Fibroblast of mammary gland (primary cell): ENCODE results near the gene GCLM.
"Not testable (repeated sequence)": the region's sequence is repeated elsewhere in the genome, so short reads cannot be mapped to it uniquely, and the experiment has no call there.

ENCODE experiments used
- DNase-seq: peaks from one replicate; pipeline ENCODE4 v3.0.0-alpha.2; 2010; ENCODE audit warnings: low read depth
- H3K4me3 ChIP-seq: 2 replicates; pipeline ENCODE4 v1.5.1; 2011; ENCODE audit warnings: low read depth, mild to moderate bottlenecking, low read length, moderate library complexity; ENCODE audit not compliant: control insufficient read depth
- TF ChIP-seq, protein P1 (sequence below): conservative IDR thresholded peaks from 2 replicates; pipeline ENCODE4 v1.5.1; 2011; ENCODE audit warnings: low read depth, low read length, inconsistent platforms; ENCODE audit not compliant: control insufficient read depth, insufficient read depth

GCLM gene

DNA sequence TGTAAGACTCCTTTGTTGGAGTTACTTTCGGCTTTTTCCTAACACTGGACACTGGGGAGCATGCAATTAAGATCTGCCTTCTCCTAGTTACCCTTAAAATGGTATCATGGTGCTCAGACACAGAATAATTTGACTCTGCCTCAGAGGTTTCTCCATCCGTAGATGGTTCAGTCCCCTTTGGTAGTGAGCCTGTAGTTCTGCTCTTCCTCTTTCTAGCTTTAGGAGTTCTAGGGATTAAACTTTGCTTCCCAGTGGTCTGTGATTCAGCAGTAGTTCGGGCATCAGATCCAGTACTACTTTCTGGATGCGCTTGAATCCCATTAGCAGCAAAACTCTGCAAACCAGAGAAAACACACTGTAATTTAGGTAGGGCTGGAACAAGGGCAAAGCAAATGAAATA is 31.7 kb downstream of the GCLM start:
- no peak for DNase-seq
- no peak overlapping the region for H3K4me3 ChIP-seq

DNA sequence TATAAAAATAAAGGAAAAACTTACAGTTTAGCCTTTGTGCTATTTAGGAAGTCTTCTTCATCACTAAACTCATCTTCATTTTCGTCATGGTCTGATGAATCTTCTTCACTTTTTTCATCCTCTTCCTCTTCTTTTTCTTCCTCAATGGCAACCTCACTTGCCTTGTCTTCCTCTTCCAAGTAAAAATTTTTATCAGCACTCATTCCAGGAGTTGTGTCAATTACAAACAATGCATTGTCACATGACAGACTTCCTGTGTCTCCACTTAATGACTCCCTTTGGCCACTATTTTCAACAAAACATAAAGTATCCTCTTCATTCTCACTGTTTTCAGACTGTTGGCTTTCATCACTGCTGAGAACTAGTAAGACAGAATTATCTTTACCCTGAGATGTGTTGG is 33.0 kb downstream of the GCLM start:
- TF ChIP-seq, protein P1, sequence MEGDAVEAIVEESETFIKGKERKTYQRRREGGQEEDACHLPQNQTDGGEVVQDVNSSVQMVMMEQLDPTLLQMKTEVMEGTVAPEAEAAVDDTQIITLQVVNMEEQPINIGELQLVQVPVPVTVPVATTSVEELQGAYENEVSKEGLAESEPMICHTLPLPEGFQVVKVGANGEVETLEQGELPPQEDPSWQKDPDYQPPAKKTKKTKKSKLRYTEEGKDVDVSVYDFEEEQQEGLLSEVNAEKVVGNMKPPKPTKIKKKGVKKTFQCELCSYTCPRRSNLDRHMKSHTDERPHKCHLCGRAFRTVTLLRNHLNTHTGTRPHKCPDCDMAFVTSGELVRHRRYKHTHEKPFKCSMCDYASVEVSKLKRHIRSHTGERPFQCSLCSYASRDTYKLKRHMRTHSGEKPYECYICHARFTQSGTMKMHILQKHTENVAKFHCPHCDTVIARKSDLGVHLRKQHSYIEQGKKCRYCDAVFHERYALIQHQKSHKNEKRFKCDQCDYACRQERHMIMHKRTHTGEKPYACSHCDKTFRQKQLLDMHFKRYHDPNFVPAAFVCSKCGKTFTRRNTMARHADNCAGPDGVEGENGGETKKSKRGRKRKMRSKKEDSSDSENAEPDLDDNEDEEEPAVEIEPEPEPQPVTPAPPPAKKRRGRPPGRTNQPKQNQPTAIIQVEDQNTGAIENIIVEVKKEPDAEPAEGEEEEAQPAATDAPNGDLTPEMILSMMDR = no peak
- H3K4me3 ChIP-seq = no peak overlapping the region
- no peak for DNase-seq

More for the DNA sequence above, 31.7 kb downstream of the GCLM start:
- TF ChIP-seq, protein P1 = no peak

DNA sequence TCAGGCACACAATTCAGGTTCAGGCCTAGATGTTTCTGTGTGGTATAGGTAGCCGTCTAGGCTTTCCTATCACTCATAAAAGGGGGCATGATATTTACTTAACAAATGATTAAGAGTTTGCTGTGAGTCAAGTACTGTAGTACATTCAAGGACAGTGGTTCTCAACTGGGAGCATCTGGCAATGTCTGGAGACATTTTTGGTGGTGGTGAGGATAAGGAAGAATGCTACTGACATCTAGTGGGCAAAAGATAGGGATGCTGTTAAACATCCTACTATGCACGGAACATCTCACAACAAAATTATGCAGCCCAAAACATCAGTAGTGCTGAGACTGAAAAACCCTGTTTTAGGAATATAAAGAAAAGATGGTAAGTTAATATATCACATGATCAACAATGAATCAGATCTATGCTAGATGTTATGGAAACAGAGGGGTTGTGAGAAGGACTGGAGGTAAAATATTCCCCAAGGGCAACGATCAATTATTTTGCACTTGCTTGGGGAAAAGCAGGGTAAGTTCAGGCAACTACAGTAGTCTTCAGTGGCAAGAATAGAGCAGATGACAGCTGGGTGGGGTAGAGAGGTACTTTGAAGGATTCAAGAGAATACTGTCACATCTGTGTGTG is 35.1 kb downstream of the GCLM start:
- DNase-seq = peak; percentile 69
- H3K4me3 ChIP-seq = no peak overlapping the region
- TF ChIP-seq, protein P1 = peak; percentile 68

DNA sequence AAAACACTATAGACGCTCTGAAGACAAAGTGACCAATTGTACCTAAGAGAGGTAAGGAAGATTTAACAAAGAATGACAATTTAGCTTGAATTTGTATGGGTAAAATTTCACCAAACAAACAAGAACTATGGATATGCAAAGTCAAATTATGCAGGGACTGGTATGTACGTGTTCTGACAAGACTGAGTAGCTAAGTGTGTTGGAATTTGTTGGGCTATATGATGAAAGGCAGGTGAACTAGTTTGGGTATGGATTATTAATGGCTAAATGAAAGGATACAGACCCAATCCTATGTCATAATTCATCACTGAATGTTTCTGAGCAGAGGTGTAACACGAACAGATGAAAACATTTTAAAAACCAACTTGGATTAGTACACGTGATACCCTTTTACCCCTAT is 37.9 kb downstream of the GCLM start:
- TF ChIP-seq, protein P1 = no peak
- no peak overlapping the region for H3K4me3 ChIP-seq
- DNase-seq = no peak

DNA sequence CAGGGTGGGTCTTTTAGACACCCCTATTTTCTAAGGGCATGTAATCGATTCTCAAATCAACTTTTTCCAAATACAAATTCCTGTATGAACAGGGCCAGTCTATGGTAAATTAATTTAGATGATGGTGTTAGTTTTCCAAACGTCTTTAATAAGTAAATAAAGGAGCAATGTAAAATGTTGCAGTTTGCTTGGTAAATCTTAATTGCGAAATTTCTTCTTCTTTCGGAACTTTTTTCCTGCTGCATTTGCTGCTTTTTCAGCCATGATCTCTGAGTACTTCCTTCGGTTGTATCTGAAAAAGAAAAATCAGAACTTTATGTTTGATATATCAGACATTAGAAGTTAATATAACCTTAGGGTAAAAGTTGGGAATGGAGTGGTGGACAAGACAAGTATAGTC is 39.6 kb downstream of the GCLM start:
- TF ChIP-seq, protein P1 = no peak
- no peak for DNase-seq
- H3K4me3 ChIP-seq = no peak overlapping the region

DNA sequence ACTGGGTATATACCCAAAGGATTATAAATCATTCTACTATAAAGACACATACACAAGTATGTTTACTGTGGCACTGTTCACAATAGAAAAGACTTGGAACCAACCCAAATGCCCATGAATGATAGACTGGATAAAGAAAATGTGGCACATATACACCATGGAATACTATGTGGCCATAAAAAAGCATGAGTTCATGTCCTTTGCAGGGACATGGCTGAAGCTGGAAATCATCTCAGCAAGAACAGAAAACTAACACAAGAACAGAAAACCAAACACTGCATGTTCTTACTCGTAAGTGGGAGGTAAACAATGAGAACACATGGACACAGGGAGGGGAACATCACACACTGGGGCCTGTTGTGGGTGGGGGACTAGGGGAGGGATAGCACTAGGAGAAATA is 40.7 kb downstream of the GCLM start:
- DNase-seq, H3K4me3 ChIP-seq: not testable (repeated sequence)

DNA sequence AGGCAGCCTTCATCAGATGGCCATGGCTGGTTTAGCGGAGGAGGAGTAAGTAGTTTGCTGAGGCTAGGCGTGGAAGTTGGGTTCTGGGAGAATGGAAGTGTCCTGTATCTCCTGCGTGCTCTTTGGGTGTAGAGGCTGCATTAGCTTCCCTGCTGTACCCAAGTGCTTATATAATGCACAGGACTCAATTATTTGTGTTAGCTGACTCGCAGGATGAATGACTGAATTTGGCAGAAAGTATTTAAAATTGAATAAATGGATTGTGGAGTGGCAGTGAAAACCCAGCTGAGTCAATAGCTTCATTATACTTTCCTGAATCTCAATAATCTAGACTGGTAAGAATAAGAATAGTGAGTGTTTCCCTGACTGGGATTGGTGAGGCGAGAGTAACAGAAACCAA is 44.0 kb downstream of the GCLM start:
- no peak overlapping the region for H3K4me3 ChIP-seq
- no peak for DNase-seq
- TF ChIP-seq, protein P1 = no peak
